ENCODE results near the gene TXNDC9. TPM values are rescaled to one million over a fixed set of nuclear protein-coding genes. Genes with fewer than 3 reads are reported as not detected.

Gene TXNDC9
- total and polyA plus RNA-seq, 8 donors = 4.2 to 12.7 (median 7.6) TPM

DNA sequence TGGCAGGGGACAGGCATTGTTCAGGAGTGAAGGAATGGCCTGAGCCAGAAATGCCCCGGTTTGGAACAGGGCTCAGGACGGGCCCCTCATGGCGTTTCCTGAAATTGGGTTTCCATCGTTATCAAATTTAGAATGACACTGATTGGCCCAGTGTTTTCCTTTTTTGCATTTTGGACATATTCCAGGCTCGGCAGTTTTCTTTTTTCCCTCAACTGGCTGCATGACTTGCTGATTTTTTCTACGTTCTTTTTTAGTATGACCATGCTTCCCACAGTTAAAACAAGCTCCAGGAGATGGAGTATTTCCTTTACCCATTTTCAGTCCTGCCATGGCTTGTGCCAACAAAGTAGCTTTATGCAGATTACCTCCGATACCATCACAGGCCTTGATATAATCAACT lies 60.3 kb downstream of the TXNDC9 start:
- no peak for ATAC-seq
- intact Hi-C loops (cut with DNase I) = no loop called here
- no peaks in the 10 kb centered on the region for H3K27me3 ChIP-seq
- TF ChIP-seq, protein P1, sequence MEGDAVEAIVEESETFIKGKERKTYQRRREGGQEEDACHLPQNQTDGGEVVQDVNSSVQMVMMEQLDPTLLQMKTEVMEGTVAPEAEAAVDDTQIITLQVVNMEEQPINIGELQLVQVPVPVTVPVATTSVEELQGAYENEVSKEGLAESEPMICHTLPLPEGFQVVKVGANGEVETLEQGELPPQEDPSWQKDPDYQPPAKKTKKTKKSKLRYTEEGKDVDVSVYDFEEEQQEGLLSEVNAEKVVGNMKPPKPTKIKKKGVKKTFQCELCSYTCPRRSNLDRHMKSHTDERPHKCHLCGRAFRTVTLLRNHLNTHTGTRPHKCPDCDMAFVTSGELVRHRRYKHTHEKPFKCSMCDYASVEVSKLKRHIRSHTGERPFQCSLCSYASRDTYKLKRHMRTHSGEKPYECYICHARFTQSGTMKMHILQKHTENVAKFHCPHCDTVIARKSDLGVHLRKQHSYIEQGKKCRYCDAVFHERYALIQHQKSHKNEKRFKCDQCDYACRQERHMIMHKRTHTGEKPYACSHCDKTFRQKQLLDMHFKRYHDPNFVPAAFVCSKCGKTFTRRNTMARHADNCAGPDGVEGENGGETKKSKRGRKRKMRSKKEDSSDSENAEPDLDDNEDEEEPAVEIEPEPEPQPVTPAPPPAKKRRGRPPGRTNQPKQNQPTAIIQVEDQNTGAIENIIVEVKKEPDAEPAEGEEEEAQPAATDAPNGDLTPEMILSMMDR (IDR thresholded peaks at IDR 0.05) = no peak
- no peak overlapping the region for H3K4me3 ChIP-seq
- DNase-seq = no peak
- H3K27ac ChIP-seq = no peak overlapping the region
- no peaks in the 10 kb centered on the region for H3K9me3 ChIP-seq
- no peak for FAIRE-seq
- no peaks in the 10 kb centered on the region for H3K4me1 ChIP-seq
- WGBS, 2 donors = 80 to 84% methylated on average over 7 of the region's 7 CpGs
- no peaks in the 10 kb centered on the region for H3K36me3 ChIP-seq

Other genes starting within 250 kb of the TXNDC9 start
- gene C2orf15, start 194.6 kb downstream of the TXNDC9 start, total RNA-seq = 1 to 10 TPM in 5 of 6 donors, under 1 TPM in 1; 0.63 to 3.1 (median 1.5) TPM
- 1 to 10 TPM; 1.4 to 5.2 TPM for gene C2orf15, start 194.6 kb downstream of the TXNDC9 start, polyA plus RNA-seq
- 1 to 10 TPM; 3.9 to 8.0 (median 6.5) TPM for gene TSGA10, start 181.4 kb downstream of the TXNDC9 start, total RNA-seq
- gene TSGA10, start 181.4 kb downstream of the TXNDC9 start, polyA plus RNA-seq = 10 to 100 TPM in 1 of 2 donors, 1 to 10 TPM in 1; 3.5 to 10.1 TPM
- 1 to 10 TPM; 3.1 to 4.2 (median 3.8) TPM for gene LIPT1, start 181.4 kb downstream of the TXNDC9 start, total RNA-seq
- 10 to 100 TPM in 1 of 2 donors, 1 to 10 TPM in 1; 7.0 to 10.5 TPM for gene LIPT1, start 181.4 kb downstream of the TXNDC9 start, polyA plus RNA-seq
- 10 to 100 TPM in 1 of 6 donors, 1 to 10 TPM in 5; 5.6 to 13.9 (median 7.5) TPM for gene MITD1, start 155.3 kb downstream of the TXNDC9 start, total RNA-seq
- 10 to 100 TPM; 20.7 to 27.0 TPM for gene MITD1, start 155.3 kb downstream of the TXNDC9 start, polyA plus RNA-seq
- 10 to 100 TPM in 5 of 6 donors, 1 to 10 TPM in 1; 8.8 to 14.8 (median 12.2) TPM for gene MRPL30, start 155.1 kb downstream of the TXNDC9 start, total RNA-seq
- 10 to 100 TPM in 1 of 2 donors, 1 to 10 TPM in 1; 9.4 to 11.6 TPM for gene MRPL30, start 155.1 kb downstream of the TXNDC9 start, polyA plus RNA-seq
- not detected for gene LYG2, start 80.7 kb downstream of the TXNDC9 start, total RNA-seq
- gene LYG2, start 80.7 kb downstream of the TXNDC9 start, polyA plus RNA-seq = under 1 TPM in 1 of 2 donors, not detected in 1; 0.16 TPM
- gene LYG1, start 35.1 kb downstream of the TXNDC9 start, total RNA-seq = under 1 TPM in 4 of 6 donors, not detected in 2; 0.17 to 0.75 (median 0.30) TPM
- 1 to 10 TPM; 2.9 to 3.0 TPM for gene LYG1, start 35.1 kb downstream of the TXNDC9 start, polyA plus RNA-seq
- gene EIF5B, start 1.1 kb upstream of the TXNDC9 start, total RNA-seq = 10 to 100 TPM; 15.2 to 32.1 (median 22.8) TPM
- 10 to 100 TPM; 16.3 to 55.1 TPM for gene EIF5B, start 1.1 kb upstream of the TXNDC9 start, polyA plus RNA-seq
- 10 to 100 TPM in 5 of 6 donors, 1 to 10 TPM in 1; 9.3 to 19.6 (median 14.1) TPM for gene REV1, start 153.7 kb upstream of the TXNDC9 start, total RNA-seq
- gene REV1, start 153.7 kb upstream of the TXNDC9 start, polyA plus RNA-seq = 10 to 100 TPM; 10.7 to 22.6 TPM

All from pancreas (tissue), 10 donors.